GM12875 (cell line): ENCODE measurements around the gene TTC23.

Source experiments
- H3K4me3 ChIP-seq: one replicate; pipeline ENCODE4 v1.5.1; 2011; ENCODE audit warnings: low read depth, low read length, control low read depth
- TF ChIP-seq, protein P1 (sequence below): IDR thresholded peaks from 2 replicates; pipeline ENCODE4 v1.5.1; 2011; ENCODE audit warnings: low read depth, mild to moderate bottlenecking, control low read depth, inconsistent platforms, low read length, moderate library complexity, borderline replicate concordance; ENCODE audit not compliant: insufficient read depth

The TTC23 gene

DNA sequence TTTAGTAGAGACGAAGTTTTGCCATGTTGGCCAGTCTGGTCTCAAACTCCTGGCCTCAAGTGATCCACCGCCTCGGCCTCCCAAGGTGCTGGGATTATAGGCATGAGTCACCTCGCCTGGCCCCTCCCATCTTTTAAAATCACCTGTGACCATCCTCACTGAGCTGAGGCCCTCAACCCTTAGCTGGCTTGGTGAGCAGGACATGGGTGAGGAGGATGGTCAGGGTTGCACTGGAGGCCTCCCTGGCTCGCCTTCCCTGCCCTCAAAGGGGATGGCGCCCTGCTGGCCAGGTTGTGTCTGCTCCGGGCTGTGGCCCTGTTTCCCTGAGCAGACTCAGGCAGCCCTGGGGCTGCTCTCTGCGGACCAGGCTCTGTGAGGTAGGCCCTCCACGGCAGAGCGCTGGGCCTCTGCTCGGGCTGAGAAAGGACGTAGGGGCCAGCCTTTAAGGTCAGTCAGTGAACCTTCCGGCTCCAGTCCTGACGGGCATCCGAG lies 110.8 kb downstream of the TTC23 start:
- H3K4me3 ChIP-seq: no peak overlapping the region
- TF ChIP-seq, protein P1, sequence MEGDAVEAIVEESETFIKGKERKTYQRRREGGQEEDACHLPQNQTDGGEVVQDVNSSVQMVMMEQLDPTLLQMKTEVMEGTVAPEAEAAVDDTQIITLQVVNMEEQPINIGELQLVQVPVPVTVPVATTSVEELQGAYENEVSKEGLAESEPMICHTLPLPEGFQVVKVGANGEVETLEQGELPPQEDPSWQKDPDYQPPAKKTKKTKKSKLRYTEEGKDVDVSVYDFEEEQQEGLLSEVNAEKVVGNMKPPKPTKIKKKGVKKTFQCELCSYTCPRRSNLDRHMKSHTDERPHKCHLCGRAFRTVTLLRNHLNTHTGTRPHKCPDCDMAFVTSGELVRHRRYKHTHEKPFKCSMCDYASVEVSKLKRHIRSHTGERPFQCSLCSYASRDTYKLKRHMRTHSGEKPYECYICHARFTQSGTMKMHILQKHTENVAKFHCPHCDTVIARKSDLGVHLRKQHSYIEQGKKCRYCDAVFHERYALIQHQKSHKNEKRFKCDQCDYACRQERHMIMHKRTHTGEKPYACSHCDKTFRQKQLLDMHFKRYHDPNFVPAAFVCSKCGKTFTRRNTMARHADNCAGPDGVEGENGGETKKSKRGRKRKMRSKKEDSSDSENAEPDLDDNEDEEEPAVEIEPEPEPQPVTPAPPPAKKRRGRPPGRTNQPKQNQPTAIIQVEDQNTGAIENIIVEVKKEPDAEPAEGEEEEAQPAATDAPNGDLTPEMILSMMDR: no peak

DNA sequence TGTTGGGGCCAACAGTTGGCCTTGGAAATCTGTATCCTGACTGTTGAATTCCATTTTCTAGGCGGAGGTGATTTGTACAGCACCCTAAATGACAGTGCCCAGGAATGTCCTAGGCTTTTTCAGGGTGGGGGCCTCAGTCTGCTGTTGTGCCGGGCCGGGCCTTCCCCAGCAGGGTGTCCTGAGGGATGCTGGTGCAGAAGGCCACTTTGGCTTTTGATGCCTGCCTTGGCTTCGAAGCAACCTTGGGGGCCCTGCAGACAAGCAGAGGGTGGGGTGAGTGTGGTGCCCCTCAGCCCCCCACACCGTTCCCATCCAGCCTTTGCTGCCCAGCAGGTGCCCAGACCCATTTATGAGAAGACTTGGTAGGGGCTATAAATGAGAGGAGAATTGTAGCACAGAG lies 111.5 kb downstream of the TTC23 start:
- TF ChIP-seq, protein P1: no peak
- no peak overlapping the region for H3K4me3 ChIP-seq

DNA sequence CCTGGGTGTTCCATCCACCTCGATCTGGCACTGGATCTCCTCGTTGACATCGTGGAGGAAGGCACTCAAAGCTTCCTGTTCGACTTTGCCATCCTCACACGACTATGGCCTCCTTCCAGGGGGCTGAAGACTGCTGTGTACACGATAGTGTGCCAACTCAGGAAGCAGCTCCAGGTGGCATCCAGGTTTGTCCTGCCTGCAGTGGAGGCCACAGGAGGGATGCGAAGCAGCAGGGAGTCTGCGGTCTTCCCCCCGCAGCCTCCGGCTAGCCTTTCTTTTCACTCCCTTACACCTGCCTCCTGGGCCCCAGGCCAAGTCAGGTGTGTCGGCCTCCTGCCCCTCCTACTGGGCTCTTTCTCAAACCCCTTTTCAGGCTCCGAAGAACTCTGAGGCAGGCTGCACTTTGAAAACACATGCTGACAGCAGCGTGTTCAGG lies 112.3 kb downstream of the TTC23 start:
- H3K4me3 ChIP-seq: no peak overlapping the region
- TF ChIP-seq, protein P1: no peak

DNA sequence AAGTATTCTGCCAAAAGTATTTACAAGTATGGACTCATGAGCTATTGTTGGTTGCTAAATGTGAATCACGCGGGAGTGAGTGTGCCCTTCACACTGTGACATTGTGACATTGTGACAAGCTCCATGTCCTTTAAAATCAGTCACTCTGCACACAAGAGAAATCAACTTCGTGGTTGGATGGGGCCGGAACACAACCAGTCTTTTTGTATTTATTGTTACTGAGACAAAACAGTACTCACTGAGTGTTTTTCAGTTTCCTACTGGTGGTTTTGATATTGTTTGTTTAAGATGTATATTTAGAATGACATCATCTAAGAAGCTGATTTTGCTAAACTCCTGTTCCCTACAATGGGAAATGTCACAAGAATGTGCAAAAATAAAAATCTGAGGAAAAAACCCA lies 114.2 kb downstream of the TTC23 start:
- no peak overlapping the region for H3K4me3 ChIP-seq
- TF ChIP-seq, protein P1: no peak

DNA sequence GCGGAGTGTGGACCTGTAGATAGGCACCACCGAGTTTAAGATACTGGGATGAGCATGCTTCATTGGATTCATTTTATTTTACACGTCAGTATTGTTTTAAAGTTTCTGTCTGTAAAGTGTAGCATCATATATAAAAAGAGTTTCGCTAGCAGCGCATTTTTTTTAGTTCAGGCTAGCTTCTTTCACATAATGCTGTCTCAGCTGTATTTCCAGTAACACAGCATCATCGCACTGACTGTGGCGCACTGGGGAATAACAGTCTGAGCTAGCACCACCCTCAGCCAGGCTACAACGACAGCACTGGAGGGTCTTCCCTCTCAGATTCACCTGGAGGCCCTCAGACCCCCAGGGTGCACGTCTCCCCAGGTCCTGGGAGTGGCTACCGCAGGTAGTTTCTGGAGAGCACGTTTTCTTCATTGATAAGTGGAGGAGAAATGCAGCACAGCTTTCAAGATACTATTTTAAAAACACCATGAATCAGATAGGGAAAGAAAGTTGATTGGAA lies 115.0 kb downstream of the TTC23 start:
- TF ChIP-seq, protein P1: no peak
- H3K4me3 ChIP-seq: no peak overlapping the region

DNA sequence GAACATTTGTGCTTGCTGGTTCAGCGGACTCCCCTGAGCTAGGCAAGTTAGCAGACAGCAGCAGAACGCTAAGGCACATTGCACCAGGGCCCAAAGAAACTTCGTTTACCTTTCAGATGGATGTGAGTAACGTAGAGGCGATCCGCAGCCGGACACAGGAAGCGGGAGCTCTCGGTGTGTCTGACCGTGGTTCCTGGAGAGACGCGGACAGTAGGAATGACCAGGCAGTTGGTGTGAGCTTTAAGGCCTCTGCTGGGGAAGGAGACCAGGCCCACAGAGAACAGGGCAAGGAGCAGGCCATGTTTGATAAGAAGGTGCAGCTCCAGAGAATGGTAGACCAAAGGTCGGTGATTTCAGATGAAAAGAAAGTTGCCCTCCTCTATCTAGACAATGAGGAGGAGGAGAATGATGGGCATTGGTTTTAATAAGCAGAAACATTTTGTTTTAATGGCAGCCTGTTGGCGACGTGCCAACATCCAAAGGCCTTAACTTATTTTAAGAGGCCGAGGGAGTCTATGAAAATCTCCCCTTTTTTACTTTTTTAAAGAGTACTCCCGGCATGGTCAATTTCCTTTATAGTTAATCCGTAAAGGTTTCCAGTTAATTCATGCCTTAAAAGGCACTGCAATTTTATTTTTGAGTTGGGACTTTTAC lies 116.6 kb downstream of the TTC23 start:
- TF ChIP-seq, protein P1: no peak
- H3K4me3 ChIP-seq: no peak overlapping the region

DNA sequence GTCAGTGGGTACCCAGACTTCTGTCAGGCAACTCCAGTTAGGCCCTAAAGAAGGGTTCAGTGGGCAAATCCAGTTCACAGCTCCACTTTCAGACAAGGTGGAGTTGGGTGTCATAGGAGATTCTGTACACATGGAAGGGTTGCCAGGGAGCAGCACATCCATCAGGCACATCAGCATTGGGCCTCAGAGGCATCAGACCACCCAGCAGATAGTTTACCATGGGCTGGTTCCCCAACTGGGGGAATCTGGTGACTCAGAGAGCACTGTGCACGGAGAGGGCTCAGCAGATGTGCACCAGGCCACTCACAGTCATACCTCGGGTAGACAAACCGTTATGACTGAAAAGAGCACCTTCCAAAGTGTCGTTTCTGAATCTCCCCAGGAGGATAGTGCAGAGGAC lies 117.3 kb downstream of the TTC23 start:
- TF ChIP-seq, protein P1: no peak
- H3K4me3 ChIP-seq: no peak overlapping the region
